Endothelial cell of umbilical vein (primary cell): Measurements from ENCODE around the gene FGR. TPM values are rescaled to one million over a fixed set of nuclear protein-coding genes. Genes with fewer than 3 reads are reported as not detected.
"Not testable (repeated sequence)": the region's sequence is repeated elsewhere in the genome, so short reads cannot be mapped to it uniquely, and the experiment has no call there.

ENCODE experiments used
- BruUV-seq: library from RNA; stranded (reverse); fragments of 400-500 nt; replicated peaks from 2 replicates; lab custom pipeline; 2021; lab: Mats Ljungman, UMichigan
- CTCF ChIA-PET: fragments of 300-600, 350-600 bp; sonication (Branson Sonifier 250); formaldehyde crosslinking; loops from one replicate; lab custom pipeline; 2021; ENCODE audit warnings: antibody characterized with exemption, inconsistent platforms; lab: Charles Lee
- POLR2A ChIA-PET: fragments of 300-600, 350-600 bp; sonication (Branson Sonifier 250); formaldehyde crosslinking; loops from one replicate; lab custom pipeline; 2021; ENCODE audit warnings: antibody characterized with exemption, inconsistent platforms; lab: Charles Lee
- DNase-seq: peaks from one replicate; pipeline ENCODE4 v3.0.0-alpha.2; 2011; ENCODE audit warnings: low read depth, low spot score
- FAIRE-seq: peaks from 2 replicates; lab custom pipeline; 2011; peaks lifted over from hg19 to GRCh38; lab: Jason Lieb, UNC
- H2AFZ ChIP-seq: 2 replicates; pipeline ENCODE4 v1.6.0; 2012; ENCODE audit warnings: low read depth, low read length, control low read depth, inconsistent platforms
- H3K27ac ChIP-seq: 2 replicates; pipeline ENCODE4 v1.5.1; 2011; ENCODE audit warnings: low read depth, mild to moderate bottlenecking, control low read depth, low read length, moderate library complexity; ENCODE audit not compliant: insufficient read depth
- H3K27me3 ChIP-seq, 2 experiments: 2 replicates each; pipeline versions ENCODE4 v1.6.0 to v1.6.1; 2011; ENCODE audit warnings: low read length in 2 of 2, mixed read lengths in 1 of 2; ENCODE audit not compliant: control insufficient read depth in 2 of 2, insufficient read depth in 2 of 2
- H3K36me3 ChIP-seq, 2 experiments: 2 replicates in 1 of 2; 3 replicates in 1 of 2; pipeline ENCODE4 v1.5.1; 2011; ENCODE audit warnings: low read length in 2 of 2, mild to moderate bottlenecking in 1 of 2, moderate library complexity in 1 of 2; ENCODE audit not compliant: control insufficient read depth in 2 of 2, insufficient read depth in 2 of 2; ENCODE audit errors: extremely low read depth in 1 of 2
- H3K4me1 ChIP-seq: 3 replicates; pipeline ENCODE4 v1.5.1; 2011; ENCODE audit warnings: mild to moderate bottlenecking, low read length; ENCODE audit not compliant: control insufficient read depth, insufficient read depth; ENCODE audit errors: extremely low read depth
- H3K4me2 ChIP-seq: 2 replicates; pipeline ENCODE4 v1.6.1; 2011; ENCODE audit warnings: low read length, control low read depth, mixed read lengths; ENCODE audit not compliant: insufficient read depth
- H3K4me3 ChIP-seq, 3 experiments: fragments of 200-600 bp in 1 of 3; sonication (generic), shearing (Covaris generic) in 1 of 3; replicated peaks in 1 of 3; 2 replicates each; pipeline ENCODE4 v1.5.1; 2011 to 2016; ENCODE audit warnings: control low read depth in 3 of 3, low read length in 3 of 3, mild to moderate bottlenecking in 2 of 3, inconsistent platforms in 1 of 3, low read depth in 1 of 3, moderate library complexity in 1 of 3; ENCODE audit not compliant: insufficient read depth in 1 of 3
- H3K79me2 ChIP-seq: 2 replicates; pipeline ENCODE4 v1.6.0; 2012; ENCODE audit warnings: low read length, inconsistent platforms; ENCODE audit not compliant: control insufficient read depth, insufficient read depth
- H3K9ac ChIP-seq: replicated peaks from 2 replicates; pipeline ENCODE3; 2011; ENCODE audit warnings: low read length, control low read depth; ENCODE audit not compliant: insufficient read depth; ENCODE audit errors: extremely low read depth
- H3K9me1 ChIP-seq: replicated peaks from 3 replicates; pipeline ENCODE4 v1.6.0; 2011; ENCODE audit warnings: mild to moderate bottlenecking, low read length; ENCODE audit not compliant: control insufficient read depth, insufficient read depth; ENCODE audit errors: extremely low read depth
- H3K9me3 ChIP-seq: replicated peaks from 2 replicates; pipeline ENCODE4 v1.5.1; 2012; ENCODE audit warnings: low read length, inconsistent platforms; ENCODE audit not compliant: control insufficient read depth, insufficient read depth
- H4K20me1 ChIP-seq: replicated peaks from 2 replicates; pipeline ENCODE3; 2011; ENCODE audit warnings: mild to moderate bottlenecking, low read length; ENCODE audit not compliant: control insufficient read depth, insufficient read depth; ENCODE audit errors: extremely low read depth
- EZH2 ChIP-seq: IDR thresholded peaks from 2 replicates; pipeline ENCODE4 v1.6.1; 2012; ENCODE audit warnings: borderline replicate concordance, low read depth, mild to moderate bottlenecking, moderate library complexity, low read length, inconsistent platforms; ENCODE audit not compliant: severe bottlenecking
- FOS ChIP-seq: IDR thresholded peaks from 2 replicates; pipeline ENCODE4 v1.6.1; 2011; ENCODE audit warnings: mild to moderate bottlenecking, low read length, moderate library complexity, borderline replicate concordance; ENCODE audit not compliant: insufficient read depth
- GATA2 ChIP-seq: IDR thresholded peaks from 2 replicates; pipeline ENCODE4 v1.7.0; 2011; ENCODE audit warnings: low read depth, mild to moderate bottlenecking, moderate library complexity, mixed read lengths, low read length; ENCODE audit not compliant: insufficient read length, insufficient read depth
- JUN ChIP-seq: IDR thresholded peaks from 2 replicates; pipeline ENCODE4 v1.6.1; 2011; ENCODE audit warnings: borderline replicate concordance, low read depth; ENCODE audit not compliant: insufficient read length, insufficient read depth
- MYC ChIP-seq: IDR thresholded peaks from one replicate; pipeline ENCODE4 v1.6.1; 2011; ENCODE audit warnings: mild to moderate bottlenecking, low read depth, low read length
- POLR2A ChIP-seq: IDR thresholded peaks from 2 replicates; pipeline ENCODE4 v1.6.1; 2012; ENCODE audit warnings: low read depth, mild to moderate bottlenecking, control low read depth, low read length
- POLR2AphosphoS5 ChIP-seq: IDR thresholded peaks from 2 replicates; pipeline ENCODE4 v1.6.1; 2012; ENCODE audit warnings: low read depth, mild to moderate bottlenecking, control low read depth, low read length, moderate library complexity; ENCODE audit not compliant: insufficient read depth
- dilution Hi-C: fragments of 300-500 bp; cut with MboI; formaldehyde crosslinking; loops from one replicate; pipeline ENCODE4 v1.15.0; 2019; ENCODE audit warnings: low sequenced_read_pairs; ENCODE audit not compliant: extremely low pct_ligation_motif_present
- intact Hi-C: fragments of 100-400 bp; cut with micrococcal nuclease; formaldehyde crosslinking; loops from one replicate; pipeline ENCODE4 v1.10.0; 2022
- polyA plus RNA-seq, 4 experiments: library from polyadenylated mRNA; depleted of rRNA in 3 of 4; stranded (reverse) in 3 of 4; unstranded in 1 of 4; fragments of >200 nt; gene quantifications; 2 replicates each; pipeline versions ENCODE4 v1.2.1 to v1.2.3, GENCODE V29; 2011 to 2012; ENCODE audit warnings: missing spikeins in 1 of 4
- total RNA-seq: library from RNA; stranded (reverse); gene quantifications from 2 replicates; pipeline ENCODE4 v1.2.3, GENCODE V29; 2021
- TF ChIP-seq, protein P1 (sequence below): IDR thresholded peaks from 2 replicates; pipeline ENCODE4 v1.6.1; 2011; ENCODE audit not compliant: insufficient read depth, insufficient read length
- TF ChIP-seq, protein P2 (sequence below), 2 donors: IDR thresholded peaks; 1 replicate in 1 of 2; 2 replicates in 1 of 2; pipeline ENCODE4 v1.5.1; 2011; ENCODE audit warnings: low read length in 2 of 2, mild to moderate bottlenecking in 2 of 2, moderate library complexity in 2 of 2, control low read depth in 1 of 2, inconsistent platforms in 1 of 2, low read depth in 1 of 2; ENCODE audit not compliant: insufficient read depth in 1 of 2; ENCODE audit errors: extremely low read depth in 1 of 2

The FGR gene
- total and polyA plus RNA-seq, 2 donors (not counting 3 experiments of a cell fraction or from before 2014, with no cell fraction given): 0.18 TPM; not detected in 1

DNA sequence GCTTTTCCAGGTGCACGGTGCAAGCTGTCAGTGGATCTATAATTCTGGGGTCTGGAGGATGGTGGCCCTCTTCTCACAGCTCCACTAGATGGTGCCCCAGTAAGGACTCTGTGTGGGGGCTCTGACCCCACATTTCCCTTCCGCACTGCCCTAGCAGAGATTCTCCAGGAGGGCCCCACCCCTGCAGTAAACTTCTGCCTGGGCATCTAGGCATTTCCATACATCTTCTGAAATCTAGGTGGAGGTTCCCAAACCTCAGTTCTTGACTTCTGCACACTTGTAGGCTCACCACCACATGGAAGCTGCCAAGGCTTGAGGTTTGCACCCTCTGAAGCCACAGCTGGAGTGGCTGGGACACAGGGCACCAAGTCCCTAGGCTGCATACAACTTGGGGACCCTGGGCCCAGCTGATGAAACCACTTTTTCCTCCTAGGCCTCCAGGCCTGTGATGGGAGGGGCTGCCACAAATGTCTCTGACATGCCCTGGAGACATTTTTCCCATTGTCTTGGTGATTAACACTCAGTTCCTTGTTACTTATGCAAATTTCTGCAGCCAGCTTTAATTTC lies 45.3 kb upstream of the FGR start:
- BruUV-seq, POLR2A ChIA-PET: not testable (repeated sequence)

DNA sequence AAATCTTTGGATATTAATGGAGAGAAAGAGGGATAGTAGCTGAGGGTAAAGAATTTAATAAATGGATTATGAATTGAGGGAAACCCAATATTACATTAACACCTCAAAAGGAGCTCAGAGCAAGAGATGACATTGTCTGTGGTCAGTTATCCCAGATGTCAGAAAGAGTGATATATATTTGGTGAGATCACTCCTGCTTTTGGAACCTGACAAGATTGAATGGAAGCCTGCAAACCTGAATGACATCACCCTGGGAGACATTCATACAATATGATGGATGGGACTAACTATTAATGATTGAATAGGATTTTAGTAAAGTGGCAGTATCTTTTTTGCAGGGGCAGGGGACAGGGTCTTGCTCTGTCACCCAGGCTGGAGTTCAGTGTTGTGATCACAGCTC lies 43.8 kb upstream of the FGR start:
- H3K4me2 ChIP-seq: no peak overlapping the region
- no peak overlapping the region for H3K9ac ChIP-seq
- no peak overlapping the region for H3K27ac ChIP-seq
- FAIRE-seq (no peak), DNase-seq (no peak)
- intact Hi-C loops (no loop called here), dilution Hi-C loops (no loop called here)
- H2AFZ ChIP-seq: no peak overlapping the region
- H3K36me3 ChIP-seq: no peaks in the 10 kb centered on the region
- H3K4me1 ChIP-seq: no peaks in the 10 kb centered on the region
- POLR2A ChIA-PET: no interaction called here
- no peak for TF ChIP-seq POLR2A
- TF ChIP-seq, protein P1, sequence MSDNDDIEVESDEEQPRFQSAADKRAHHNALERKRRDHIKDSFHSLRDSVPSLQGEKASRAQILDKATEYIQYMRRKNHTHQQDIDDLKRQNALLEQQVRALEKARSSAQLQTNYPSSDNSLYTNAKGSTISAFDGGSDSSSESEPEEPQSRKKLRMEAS: no peak
- TF ChIP-seq, protein P2, sequence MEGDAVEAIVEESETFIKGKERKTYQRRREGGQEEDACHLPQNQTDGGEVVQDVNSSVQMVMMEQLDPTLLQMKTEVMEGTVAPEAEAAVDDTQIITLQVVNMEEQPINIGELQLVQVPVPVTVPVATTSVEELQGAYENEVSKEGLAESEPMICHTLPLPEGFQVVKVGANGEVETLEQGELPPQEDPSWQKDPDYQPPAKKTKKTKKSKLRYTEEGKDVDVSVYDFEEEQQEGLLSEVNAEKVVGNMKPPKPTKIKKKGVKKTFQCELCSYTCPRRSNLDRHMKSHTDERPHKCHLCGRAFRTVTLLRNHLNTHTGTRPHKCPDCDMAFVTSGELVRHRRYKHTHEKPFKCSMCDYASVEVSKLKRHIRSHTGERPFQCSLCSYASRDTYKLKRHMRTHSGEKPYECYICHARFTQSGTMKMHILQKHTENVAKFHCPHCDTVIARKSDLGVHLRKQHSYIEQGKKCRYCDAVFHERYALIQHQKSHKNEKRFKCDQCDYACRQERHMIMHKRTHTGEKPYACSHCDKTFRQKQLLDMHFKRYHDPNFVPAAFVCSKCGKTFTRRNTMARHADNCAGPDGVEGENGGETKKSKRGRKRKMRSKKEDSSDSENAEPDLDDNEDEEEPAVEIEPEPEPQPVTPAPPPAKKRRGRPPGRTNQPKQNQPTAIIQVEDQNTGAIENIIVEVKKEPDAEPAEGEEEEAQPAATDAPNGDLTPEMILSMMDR (IDR thresholded peaks at IDR 0.05; ENCODE audit: extremely low read depth in 1 of 2, insufficient read depth in 1 of 2, low read depth in 1 of 2, low read length in 2 of 2): no peak
- TF ChIP-seq FOS: no peak
- no peak for TF ChIP-seq GATA2
- no peak for TF ChIP-seq POLR2AphosphoS5
- TF ChIP-seq EZH2: no peak
- no peak for TF ChIP-seq MYC
- no peak for TF ChIP-seq JUN
- H3K4me3 ChIP-seq: no peak overlapping the region
- no peaks in the 10 kb centered on the region for H3K9me3 ChIP-seq
- no peaks in the 10 kb centered on the region for H3K27me3 ChIP-seq
- H3K9me1 ChIP-seq: no peaks in the 10 kb centered on the region
- CTCF ChIA-PET: interaction anchor here (0.5 to 3.0 kb wide), 3 partner anchors 10 to 303 kb away, joined by 3 to 10 read pairs (median 3); no protein-coding TSS in a partner anchor
- no peaks in the 10 kb centered on the region for H4K20me1 ChIP-seq
- no TSS peak for BruUV-seq
- no peaks in the 10 kb centered on the region for H3K79me2 ChIP-seq

More for the DNA sequence above, 45.3 kb upstream of the FGR start:
- H3K27me3 ChIP-seq, H3K36me3 ChIP-seq, H2AFZ ChIP-seq, FAIRE-seq, H4K20me1 ChIP-seq, dilution Hi-C loops, H3K4me2 ChIP-seq, H3K9me3 ChIP-seq, H3K4me3 ChIP-seq, H3K79me2 ChIP-seq, intact Hi-C loops, H3K9me1 ChIP-seq, H3K9ac ChIP-seq, H3K4me1 ChIP-seq, DNase-seq, H3K27ac ChIP-seq: not testable (repeated sequence)
- CTCF ChIA-PET: interaction anchor here (3.0 kb wide), 1 partner anchor 11 kb away, joined by 10 read pairs; no protein-coding TSS in a partner anchor
